HG03469 (cell line): ENCODE results near the gene MGST2.
"Not testable (repeated sequence)": the region's sequence is repeated elsewhere in the genome, so short reads cannot be mapped to it uniquely, and the experiment has no call there.

Experiments used
- ATAC-seq: cut with Tn5 transposase; IDR thresholded peaks from one replicate; pipeline ENCODE4 v1.9.1; 2021; ENCODE audit warnings: mild to moderate bottlenecking, moderate library complexity, moderate number of reproducible peaks; ENCODE audit not compliant: unreplicated experiment

MGST2 gene

DNA sequence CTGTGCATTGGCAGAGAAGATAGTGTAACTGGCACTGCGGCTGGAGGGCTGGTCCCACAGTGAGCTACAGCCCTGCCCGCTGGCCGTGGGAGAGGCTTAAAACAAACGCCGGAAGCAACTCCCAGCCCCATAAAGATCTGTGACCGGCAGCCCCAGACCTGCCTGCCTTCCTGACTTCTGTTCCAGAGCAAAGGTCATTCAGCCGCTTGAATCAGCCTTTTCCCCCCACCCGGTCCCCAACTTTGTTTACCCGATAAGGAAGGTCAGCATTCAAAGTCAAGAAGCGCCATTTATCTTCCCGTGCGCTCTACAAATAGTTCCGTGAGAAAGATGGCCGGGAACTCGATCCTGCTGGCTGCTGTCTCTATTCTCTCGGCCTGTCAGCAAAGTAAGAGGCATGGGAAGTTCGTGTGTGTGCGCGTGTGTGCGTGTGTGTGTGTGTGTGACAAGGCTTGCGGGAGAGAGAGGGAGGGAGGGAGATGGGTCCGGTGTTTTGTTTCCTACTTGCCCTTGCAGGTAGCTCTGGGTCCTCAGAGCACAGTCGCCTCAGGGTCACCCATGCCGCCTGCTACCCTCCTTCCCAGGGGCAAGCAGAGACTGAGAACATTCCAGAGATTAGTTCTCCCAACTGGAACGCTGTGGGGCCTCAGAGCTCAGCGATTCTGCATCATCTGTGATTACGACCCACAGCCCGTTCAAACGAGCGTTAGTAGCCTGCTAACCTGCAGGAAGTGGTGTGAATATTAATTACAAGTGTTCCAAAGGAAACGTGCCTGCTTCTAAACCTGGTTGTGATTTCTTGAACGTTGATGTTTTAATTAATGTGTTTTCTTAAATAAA, at the start of gene MGST2:
Gene MGST2 (plus strand): TSS at position 130 of the 840 bp plus-strand sequence. CDS start 201 bp downstream, at position 331.
- ATAC-seq: peak; percentile 48

- ATAC-seq: no peak
These were observed 47.7 kb upstream of the MGST2 start for GRCh38 chr4:139617702-139618490.

- ATAC-seq: peak; percentile 80
These were observed 46.0 kb upstream of the MGST2 start for GRCh38 chr4:139619644-139620043.

DNA sequence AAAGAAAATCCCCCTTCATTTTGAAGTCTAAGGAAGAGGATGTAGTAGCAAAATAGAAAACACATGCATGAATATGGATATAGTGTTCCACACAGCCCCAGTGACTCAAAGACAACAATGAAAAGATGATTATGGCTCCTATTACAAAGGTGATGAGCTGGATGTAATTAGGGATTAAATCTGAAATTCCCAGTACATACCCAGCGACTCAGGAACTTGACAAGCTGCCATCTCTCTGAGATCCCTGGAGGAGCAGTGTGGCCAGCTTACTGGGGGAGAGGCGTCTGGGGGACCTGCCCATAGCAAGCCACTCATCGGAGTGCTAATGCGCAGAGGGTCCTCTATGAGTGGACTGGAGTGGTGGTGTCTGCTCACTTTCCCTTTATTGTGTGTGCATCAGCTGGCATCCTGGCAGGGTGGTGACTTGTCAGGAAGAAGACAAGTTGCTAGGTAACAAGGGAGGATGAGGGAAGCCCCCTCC, 42.7 kb upstream of the MGST2 start:
- ATAC-seq: no peak

- ATAC-seq: no peak
These were observed 41.1 kb upstream of the MGST2 start for GRCh38 chr4:139624441-139625092.

DNA sequence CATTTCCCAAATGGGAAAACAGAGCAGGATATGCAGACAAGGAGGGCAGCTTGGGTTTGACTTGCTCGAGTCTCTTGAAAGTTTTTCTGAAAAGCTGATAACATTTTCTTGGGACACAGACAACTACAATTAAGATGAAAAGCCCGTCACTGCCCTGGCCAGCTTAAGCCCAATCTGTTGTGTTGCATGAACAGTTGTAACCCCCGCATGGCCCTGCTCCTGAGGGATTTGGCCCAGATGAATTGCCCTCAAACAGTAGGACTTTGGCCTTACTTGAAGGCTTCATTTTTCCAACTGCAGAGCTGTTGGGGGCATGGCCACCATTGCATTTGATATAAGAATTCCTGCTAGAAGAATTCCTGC, 40.5 kb upstream of the MGST2 start:
- ATAC-seq: no peak

- ATAC-seq: no peak
These were observed 40.1 kb upstream of the MGST2 start for GRCh38 chr4:139625482-139625881.

DNA sequence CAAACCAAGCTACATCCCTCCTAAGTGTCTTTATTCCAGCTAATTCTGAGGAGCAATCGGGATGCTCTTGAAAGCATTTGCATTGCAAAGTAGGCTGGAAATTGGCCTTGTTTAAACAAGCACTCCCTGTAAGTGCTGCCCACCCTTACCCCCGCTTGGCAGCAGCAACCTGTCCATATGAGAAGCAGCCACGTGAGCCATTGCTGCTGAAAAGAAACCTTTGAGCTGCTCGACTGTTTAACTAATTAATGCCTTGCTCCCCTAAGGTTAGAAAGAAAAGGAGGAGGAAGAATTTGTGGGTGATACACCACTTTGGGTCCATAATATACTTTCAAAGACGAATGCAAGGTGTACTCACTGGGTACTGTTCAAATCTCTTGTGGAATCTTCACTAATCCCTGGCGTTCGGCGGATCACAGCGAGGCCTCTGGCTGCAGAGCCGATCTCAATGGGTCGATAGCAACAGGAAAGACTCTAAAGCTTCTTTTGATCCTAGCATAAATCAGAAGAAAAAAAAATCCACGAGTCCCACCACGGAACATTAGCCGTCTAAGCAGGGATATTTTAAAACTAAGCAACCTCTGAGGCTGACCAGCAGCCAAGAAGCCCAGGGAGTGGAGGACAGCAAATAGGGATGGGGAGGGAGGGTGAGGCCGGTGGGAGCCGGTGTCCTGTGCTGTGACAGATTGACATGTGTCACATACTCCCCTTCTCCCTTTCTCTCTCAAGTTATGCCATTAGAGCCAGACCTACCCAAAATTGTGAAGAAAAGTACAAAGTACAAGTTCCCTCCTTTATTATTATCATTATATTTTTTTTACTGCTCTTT, 37.2 kb upstream of the MGST2 start:
- ATAC-seq: no peak

DNA sequence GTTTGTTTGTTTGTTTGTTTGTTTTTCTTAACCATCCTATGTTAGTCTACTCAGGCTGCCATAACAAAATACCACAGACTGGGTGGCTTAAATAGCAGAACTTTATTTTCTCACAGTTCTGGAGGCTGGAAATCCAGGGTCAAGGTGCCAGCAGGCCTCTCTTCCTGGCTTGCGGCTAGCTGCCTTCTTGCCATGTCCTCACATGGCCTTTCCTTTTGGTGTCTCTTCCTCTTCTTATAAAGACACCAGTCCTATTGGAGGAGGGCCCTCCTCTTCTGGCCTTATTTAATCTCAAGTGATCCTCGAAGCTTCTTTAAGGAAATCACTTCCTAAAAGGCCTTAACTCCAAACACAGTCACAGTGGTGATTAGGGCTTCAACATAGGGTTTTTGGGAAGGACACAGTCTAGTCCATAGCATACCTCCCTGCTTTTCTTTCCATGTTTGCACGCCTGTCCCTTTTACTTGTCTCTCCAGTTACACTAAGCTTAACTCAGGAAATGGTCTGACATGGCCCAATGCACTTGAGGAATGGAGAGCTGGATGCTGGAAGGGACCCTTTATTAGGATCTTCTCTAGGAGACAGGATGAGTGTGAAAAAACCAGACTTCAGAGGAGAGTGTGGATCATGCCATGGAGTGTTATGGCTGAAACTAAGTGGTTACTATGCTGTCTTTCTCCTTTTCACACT, 36.0 kb upstream of the MGST2 start:
- no peak for ATAC-seq

- ATAC-seq: no peak
These were observed 35.5 kb upstream of the MGST2 start for GRCh38 chr4:139630126-139630495.

DNA sequence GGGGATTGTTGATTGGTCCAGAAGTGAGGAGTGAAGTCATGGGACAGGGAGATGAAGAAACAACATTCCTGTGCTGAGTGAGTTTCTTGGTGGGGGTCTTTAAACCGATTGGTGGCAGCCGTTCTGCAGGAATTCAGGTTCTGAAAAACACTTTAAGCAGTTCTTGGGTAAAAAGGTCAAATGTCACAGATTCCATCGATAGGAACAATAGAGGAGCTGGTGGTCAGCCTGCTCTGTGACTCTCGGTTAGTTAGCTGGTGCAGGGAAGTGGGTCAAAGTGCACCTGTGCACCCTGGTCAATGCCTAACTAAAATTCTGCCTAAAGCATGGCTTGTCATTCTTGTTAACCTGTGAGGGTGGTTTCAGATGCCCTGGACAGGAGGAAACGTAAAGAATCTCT, 34.6 kb upstream of the MGST2 start:
- no peak for ATAC-seq

DNA sequence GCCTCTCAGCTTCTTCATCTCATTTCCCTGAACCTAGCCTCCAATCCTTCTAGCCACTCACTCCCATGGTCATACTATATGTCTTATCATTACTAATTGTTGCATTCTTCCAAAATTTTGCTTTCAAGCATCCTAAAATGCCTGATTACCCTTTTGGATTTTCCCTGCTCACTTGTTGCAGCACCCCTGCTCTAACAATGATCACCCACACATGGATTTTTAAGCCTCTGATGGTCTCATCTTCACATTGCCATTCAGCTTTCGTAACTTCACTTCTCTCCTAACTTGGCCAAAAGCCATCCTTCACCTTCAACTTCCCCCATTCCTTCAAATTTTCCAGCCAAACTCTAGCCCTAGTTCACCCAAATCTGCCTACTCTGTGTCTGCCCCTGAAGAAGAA, 33.8 kb upstream of the MGST2 start:
- ATAC-seq: no peak

DNA sequence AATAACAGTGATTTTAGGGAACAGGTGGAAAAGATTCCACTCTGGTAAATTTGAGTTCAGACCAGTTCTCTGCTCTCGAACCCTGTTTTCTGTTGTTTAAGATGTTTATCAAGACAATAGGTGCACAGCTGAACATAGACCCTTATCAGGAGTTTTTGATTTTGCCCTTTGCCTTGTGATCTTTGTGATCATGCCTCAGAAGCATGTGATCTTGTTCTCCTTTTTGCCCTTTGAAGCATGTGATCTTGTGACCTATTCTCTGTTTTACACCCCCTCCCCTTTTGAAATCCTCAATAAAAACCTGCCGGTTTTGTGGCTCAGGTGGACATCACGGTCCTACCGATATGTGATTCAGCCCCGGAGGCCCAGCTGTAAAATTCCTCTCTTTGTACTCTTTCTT, 32.9 kb upstream of the MGST2 start:
- ATAC-seq: not testable (repeated sequence)

- ATAC-seq: no peak
These were observed 32.4 kb upstream of the MGST2 start for GRCh38 chr4:139633195-139633594.

DNA sequence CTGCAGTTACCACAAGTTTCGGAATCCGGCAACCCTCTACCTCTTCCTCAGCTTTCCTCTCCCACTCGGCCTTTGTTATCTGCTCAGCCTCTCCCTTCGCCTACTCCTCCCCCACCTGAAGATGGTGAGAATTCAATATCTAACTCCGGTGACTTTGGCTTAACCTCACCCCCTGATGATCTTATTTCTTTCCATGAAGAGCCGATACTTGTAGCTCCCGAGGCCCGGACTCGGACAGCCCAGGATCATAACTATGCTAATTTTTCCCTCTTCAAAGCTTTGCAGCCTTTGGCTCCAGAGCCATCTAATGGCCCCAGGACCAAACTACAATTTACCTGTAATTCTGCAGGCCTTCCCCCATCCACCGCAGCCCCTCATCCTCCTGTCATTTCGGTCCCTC, 32.0 kb upstream of the MGST2 start:
- ATAC-seq: no peak

GRCh38 chr4:139635966-139636365, 29.7 kb upstream of the MGST2 start:
- no peak for ATAC-seq

GRCh38 chr4:139638306-139638705, 27.3 kb upstream of the MGST2 start:
- ATAC-seq: not testable (repeated sequence)

- no peak for ATAC-seq
These were observed 26.0 kb upstream of the MGST2 start for GRCh38 chr4:139639654-139640053.

DNA sequence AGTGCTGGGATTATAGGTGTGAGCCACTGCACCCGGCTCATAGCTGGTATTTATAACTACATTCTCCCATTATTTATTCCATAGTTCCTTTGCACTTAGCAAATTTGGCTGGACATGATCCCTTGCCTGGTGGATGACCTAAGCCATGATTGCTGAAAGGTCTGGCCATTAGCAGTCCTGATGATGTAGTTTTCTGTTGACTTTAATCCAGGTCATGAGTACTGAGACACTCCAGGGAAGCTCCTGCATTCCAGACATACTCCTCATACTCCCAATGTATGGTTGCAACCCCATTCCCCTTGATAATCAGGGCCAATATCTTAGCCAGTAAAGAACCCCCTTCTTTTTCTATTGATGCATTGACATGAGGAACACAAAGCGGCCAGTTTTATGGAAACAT, 24.4 kb upstream of the MGST2 start:
- ATAC-seq: no peak

DNA sequence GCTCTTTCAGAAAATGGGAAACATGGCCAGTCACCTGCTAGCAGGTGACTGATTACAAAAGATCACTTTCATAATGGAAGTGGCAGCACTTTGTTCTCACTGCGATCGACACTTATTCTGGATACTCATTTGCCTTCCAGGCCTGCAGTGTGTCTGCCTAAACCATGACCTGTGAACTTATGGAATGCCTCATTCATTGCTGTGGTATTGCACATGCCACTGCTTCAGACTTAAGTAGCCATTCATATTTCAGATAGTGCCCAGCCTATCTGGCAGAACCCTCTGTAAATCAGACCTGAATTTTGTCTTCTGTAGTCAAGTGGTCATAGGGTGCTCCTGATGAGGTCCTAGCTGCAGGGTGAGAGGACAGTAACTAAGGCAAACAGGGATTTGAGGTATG, 23.3 kb upstream of the MGST2 start:
- no peak for ATAC-seq
